Fibroblast of skin of scalp (primary cell): ENCODE results near the gene SFTPA2.
"Not testable (repeated sequence)": the region's sequence is repeated elsewhere in the genome, so short reads cannot be mapped to it uniquely, and the experiment has no call there.

Source experiments
- DNase-seq: peaks from one replicate; pipeline ENCODE4 v3.0.0-alpha.2; 2013

Gene SFTPA2

DNA sequence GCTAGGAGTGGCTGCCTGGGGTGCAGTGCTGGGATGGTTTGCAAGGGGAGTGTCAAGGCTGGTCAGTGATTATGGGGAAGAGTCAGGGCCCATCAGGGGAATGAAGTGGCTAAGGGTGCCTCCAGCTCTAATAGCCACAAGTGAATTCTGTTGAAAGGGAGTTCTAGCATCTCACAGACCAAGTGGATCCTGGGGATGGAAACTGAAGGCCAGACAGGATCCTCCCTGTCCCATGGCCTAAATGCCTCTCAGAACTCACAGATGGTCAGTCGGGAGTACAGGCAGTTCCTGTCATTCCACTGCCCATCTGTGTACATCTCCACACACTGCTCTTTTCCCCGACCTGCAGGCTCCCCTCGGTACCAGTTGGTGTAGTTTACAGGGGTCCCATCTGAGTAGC is 3.2 kb downstream of the SFTPA2 start:
- not testable (repeated sequence) for DNase-seq

DNA sequence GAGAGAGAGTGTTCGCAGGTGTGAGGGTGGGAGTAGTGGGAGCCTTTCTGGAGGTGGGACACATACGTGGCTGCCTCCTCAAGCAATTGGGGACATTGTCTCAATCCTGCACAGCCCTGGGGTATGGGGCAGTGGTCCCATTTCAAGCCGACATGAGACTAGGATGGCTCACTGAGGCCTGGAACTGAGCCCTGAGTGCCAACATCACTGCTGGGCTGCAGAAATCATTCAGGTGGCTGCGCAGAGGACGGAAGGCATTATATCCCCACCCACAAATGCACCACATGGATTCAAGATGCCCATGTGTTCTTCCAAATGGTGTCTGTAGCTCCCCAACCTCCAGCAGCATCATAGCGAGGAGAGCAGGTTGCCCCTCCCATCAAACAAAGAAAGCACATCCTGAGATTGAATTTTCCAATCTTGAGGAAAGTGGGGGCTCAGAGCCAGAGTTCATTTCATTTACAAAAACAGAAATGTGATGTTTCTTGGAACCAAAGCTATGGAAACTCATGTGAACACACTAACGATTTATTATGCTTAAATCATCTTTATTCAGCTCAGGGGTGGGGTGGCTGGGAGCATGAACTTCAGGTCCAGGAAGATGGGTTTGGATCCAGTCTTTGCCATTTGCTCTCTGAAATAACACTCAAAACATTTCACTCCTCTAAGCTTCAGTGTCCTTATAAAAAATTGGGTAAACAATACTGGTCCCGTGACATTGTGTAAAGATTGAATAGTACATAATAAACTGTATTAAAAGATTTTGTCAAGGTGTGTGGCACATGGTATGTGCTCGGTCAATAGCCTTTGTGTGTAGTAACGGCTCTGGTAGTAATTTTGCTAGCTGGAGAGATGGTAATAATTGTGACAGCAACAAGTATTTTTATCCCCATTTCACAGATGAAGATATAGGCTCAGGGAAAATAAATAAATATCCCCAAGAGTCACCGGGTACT is 4.6 kb downstream of the SFTPA2 start:
- DNase-seq: no peak

DNA sequence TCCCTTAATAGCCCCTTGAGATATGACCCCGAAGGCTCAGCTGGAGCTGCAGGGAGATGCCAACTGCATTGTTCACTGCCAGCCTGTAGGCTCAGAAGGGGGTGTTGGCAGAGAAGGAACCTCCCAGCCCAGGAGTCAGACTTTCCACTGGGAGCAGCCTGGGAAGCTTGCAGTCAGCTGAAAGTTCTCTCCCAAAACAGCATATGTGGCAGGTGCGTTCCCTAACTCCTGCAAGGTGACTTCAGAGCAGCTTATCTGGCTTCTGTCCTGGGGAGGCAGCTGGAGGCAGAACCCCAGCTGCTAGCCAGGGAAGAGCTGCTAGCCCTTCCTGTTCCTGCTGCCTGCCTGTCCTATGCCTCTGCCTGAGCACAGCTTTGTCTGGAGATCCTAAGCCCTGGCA is 8.1 kb downstream of the SFTPA2 start:
- DNase-seq: no peak

DNA sequence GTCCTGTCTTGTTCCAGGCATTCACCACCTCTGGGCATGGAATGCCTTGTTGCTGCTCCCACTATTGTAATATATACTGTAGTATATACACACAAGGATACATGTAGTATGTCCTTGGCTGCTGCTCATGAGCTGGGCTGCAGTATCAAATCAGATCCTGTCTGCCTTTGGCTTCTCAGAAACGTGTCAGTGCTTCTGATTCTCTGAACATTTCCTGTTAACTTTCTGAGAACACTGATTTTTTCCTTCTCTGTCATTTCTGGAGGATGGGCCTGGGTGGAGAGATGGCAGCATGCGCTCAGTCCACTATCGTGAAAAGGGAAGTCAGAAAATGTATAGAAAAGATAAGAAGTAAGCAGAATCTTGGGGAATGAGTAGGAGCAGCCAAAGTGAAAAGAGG is 12.2 kb downstream of the SFTPA2 start:
- DNase-seq: no peak

DNA sequence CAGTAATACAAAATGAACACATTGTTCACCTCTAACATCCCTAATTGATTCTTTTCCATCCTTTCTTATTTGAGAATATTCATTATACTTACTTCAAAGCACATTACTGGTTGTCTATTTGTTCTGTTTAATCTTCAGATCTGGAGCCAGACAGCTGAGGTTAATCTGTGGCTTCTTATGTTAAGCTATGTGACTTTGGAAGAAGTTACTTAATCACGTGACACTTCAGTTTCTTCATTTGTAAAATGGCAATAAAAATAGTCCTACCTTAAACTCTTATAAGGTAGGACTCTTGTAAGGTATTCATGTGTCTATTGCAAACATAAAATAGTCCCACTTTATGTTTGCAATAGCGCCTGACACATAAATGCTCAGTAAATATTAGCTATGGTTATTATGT is 13.1 kb downstream of the SFTPA2 start:
- not testable (repeated sequence) for DNase-seq

DNA sequence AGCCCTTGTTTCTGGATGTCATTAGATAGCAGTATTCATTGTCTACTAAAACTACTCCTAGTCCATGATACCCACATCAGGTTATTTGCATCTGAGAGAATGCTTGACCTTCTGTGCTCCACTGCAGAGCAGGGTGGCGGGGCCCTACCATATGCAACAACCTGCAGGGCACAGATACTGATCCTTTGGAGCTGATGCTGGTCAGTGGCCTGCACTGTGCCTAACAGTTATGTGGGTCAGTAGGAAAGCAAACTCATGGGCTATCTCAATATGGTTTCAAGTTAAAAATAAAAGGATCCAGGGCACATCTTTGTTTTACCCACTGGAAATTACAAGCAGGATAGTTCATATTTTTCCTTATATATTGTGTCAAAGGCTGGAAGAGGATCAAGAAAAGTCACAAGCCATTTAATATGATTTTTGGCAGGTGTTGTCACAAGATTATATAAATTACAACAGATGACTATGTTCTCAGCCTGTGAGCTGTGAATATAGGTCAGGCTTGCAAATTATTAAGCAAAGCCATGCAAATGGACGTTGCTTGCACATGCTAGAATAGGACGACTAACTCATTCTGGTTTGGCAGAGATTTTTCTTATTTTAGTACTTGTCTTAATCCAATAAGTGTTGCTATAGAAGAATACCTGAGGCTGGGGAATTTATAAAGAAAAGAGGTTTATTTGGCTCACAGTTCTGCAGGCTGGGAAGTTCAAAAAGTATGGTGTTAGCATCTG is 15.1 kb downstream of the SFTPA2 start:
- DNase-seq: not testable (repeated sequence)

DNA sequence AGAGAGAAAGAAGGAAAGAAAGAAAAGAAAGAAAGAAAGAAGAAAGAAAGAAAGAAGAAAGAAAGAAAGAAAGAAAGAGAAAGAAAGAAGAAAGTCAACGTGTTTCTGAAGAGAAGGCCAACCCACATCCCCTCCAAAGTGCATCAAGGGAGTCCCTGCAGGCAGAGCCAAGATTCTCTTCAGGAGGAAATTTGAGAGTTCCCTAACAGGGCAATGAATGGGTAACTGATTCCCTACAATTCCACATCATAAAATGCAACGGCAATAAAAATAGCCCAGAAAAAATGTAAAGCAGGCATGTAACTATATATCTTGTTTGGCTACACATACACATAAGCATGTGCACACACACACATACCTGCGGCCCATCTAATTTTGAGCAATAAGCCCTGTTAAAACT is 15.8 kb downstream of the SFTPA2 start:
- not testable (repeated sequence) for DNase-seq

DNA sequence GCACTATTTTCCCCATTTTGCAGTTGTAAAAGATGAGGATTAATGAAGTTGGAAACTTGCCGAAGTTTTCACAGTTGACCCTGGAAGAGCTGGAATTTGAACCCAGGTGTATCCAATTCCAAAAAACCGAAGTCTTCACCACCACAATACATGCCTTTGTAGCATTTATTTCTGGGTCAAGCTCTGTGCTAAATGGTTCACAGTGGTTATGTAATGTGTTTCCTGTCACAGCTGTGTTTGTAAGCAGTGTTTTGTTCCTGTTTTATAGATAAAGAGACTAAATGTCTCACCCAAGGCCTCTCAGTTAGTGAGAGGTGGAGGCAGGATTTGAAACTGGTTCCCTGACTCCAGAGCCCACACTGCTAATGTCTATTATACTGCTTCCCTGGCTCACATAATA is 17.6 kb downstream of the SFTPA2 start:
- DNase-seq: no peak

DNA sequence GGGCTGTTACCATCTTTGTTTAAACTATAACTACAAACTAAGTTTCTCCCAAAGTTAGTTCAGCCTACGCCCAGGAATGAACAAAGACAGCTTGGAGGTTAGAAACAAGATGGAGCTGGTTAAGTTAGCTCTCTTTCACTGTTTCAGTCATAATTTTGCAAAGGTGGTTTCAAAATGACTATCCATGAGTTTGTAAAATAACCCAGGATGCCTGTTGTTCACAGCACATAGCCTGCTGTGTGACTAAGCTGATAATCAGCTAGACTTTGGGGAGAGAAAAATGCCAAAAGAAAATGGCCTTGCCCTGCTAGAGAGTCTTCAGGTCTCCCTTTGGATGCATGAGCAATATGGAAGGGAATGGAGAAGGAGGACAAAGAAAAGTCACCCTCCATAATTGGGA is 19.3 kb downstream of the SFTPA2 start:
- DNase-seq: peak; percentile 20

DNA sequence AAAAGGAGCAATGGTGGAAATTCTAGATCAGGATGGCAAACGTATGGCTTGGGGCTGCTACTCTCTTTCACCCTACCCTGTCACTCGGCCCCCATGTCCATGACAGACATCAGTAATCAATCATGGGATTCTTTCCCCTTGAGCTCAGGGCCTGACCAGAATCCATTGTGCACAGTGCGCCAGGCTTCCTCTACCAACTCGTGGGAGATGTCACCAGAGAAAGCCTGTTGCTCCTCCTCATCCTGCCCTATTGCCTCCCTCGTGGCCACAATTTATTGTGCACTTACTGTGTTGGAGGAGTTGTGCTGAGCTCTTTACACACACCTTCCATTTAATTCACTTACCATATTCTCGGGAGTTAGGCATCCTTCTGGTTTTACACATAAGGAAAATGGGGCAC is 21.9 kb downstream of the SFTPA2 start:
- not testable (repeated sequence) for DNase-seq

DNA sequence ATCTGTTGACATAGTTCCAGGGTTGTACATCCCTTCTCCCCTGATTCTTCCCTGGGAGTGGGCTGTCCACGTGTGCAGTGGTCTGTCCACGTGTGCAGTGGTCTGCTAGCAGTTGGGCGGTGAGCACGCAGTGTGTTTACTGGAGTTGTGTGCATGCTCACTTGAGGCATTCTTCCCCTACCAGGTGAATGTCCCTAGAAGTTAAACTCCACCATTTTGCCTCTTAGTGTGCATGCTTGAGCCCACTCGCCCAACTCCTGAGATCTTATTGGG is 26.4 kb downstream of the SFTPA2 start:
- not testable (repeated sequence) for DNase-seq

DNA sequence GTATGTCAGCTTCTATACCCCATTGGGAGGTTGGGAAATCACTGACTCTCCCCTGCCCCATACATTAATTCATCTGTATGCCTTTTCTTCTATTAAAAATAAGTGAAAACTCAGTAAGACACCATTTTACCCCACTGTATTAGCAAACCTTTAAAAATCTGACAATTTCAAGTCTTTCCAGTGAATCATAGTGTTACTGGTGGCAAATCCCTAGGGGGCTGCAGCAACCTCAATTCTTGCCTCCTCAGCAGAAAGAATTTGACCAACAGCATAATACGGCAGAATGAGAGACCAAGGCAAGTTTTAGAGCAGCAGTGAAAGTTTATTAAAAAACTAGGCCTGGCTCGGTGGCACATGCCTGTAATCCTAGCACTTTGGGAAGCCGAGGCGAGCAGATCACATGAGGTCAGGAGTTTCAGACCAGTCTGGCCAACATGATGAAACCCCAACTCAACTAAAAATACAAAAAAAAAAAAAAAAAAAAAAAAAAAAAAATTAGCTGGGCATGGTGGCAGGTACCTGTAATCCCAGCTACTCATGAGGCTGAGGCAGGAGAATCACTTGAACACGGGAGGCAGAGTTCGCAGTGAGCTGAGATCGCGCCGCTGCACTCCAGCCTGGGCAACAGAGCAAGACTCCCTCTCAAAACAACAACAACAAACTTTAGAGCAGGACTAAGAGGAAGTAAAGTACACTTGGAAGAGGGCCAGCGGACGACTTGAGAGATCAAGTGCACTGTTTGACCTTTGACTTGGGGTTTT is 26.9 kb downstream of the SFTPA2 start:
- DNase-seq: peak; percentile 72

DNA sequence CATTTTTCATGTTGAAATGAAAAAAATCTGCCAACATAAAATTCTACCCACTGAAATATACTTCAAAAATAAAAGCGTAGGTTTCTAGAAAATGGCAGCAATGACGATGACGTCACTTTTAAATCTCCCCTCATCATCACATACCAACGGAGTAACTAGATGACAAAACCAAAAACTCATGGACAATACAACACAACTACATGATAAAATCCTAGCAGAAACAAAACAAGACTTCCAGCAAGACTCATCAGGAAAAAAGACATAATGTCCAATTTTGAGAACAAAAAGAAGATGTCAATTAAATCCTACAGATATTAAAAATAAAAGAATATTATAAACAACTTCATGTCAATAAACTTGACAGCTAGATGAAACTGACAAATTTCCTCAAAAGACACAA is 31.9 kb downstream of the SFTPA2 start:
- DNase-seq: not testable (repeated sequence)

DNA sequence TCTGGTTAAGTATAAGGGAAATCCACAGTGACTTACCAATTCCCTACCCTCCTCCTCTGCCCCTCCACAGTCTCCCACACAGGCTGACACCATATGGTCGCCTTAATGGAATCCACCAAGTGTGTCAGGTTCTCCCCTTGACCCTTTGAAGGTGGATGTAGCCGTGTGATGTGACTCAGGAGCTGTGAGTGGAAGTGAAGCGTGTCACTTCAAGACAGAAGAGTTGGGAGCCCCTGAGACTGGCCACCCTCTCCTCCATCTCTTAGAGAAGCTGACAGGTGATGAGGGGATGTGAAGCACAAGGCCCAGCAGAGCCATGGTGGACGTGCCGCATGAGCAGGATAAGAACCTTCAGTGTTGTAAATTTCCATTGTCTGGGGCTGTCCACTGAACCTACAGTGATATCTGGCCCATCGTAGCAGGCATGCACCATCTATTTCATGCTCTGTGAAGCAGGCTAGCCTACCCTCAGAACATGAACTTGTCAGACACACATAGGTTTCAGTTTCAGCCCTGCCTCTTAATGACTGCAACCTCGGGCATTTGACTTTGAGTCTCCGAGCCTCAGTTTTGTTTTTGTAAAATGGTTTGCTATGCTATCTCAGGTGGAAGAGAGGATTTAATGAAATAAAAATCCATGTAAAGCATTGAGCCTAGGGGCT is 35.0 kb downstream of the SFTPA2 start:
- not testable (repeated sequence) for DNase-seq

DNA sequence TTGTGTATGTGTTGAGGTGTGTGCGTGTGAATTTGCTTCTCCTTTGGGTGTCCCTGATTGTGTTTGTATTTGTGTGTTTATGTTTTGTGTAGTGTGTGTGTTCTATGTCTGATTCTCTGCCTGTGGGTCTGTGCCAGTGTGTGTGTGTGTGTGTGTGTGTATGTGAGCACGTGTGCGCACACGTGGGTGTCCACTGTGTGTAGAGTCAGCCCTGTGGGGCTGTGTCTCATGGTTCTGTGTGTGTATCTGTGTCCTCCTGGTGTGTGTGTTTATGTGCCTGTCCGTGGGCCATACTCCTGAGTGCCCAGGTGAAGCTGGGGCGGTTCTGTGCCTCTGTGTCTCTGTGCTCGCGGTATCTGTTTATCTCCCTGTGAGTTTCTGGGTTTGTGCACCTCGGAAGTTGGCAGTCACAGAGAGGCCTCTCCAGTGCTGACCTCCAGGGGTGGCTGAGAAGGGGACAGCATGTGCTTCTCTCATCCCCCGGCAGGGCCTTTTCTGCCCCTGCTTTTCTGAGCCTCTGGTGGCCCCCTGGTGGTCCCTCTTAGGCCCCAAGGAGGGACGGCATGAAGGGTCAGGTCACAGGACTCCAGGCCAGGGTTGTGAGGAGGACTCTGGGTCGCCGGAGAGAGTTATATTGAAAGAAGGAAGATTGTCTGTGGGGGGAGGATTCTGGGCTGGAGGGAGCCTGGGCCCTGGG is 36.9 kb downstream of the SFTPA2 start:
- DNase-seq: not testable (repeated sequence)

DNA sequence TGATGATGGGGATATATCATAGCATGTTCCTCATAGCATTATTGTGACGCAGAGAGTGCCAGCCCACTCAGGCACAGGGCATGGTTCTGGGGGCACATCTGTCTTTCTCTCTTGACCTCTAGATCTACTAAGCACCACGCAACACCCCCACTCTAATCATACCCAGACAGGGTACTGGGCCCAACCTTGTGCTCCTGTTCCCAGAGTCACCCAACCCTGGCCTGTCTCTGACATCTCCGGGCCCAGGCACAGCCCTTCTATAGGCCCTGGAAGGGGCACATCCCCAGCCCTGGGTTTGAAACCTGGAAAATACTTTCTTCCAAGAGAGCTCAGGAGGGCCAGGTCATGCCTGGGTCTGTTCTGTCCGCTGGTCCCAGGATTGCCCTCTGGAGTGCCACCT is 37.7 kb downstream of the SFTPA2 start:
- not testable (repeated sequence) for DNase-seq

DNA sequence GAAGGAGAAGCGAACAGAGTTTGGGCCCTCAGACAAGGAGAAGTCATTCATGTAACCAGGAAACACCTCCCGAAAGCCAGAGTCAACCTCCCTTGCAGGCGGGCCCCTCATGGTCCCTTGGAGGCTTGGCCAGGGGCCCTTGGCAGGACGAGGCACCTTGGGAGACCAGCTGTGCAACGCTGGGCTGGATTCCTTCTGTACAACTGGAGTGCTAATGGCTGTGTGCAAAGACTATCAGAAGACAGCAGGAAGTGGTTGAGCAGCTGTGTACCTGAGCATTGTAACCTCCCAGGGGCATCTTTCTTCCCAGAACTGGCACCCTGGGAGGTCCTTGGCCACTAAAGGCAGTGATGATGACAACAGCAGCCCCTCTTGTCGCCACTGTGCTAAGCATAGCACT is 38.5 kb downstream of the SFTPA2 start:
- not testable (repeated sequence) for DNase-seq

DNA sequence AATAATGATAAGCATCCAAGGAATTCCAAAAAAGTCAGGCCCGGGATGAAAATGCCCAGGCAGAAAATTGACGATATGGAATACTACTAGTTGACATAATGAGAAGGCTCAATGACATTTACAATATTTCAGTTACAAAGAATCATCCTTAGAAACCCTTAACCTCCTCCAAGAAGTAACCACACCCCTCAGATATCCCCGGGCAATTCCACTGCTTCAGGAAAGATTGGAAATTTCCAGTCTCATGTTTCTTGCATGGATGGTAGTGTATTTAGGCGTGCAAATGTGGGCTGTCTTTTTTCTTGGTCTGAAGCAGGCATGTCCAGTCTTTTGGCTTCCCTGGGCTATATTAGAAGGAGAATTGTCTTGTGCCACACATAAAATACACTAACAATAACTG is 42.6 kb downstream of the SFTPA2 start:
- not testable (repeated sequence) for DNase-seq

DNA sequence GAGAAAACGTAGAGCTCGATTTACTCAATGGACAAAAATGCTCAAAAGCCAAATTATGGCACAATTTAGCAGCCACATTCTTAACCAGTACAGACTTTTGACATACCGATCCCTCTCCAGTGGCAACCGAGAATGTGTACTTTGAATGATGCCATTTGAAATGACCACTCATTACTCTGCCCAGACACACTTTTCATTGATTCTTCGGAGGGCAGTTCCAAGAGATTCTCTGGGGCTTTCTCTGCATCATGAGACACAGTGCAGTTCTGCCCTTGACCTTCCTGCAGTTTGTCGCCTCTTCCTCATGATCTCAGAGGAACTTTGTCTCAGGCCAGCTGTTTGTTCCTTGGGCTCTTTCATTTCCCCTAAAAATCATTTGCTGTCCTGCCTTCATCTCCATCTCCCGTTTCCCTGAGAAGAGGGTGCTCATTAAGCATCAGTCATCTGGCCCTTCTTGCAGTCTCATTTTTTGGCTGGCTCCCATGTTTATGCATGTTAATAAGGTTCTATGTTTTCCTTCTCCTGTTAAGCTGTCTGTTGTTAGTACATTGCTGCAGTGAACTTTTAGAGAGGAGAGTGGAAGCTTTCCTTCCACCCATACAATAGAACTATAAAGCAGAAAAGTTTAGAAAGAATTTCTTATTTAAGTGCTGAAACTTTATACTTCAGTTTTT is 43.5 kb downstream of the SFTPA2 start:
- DNase-seq: peak; percentile 35

DNA sequence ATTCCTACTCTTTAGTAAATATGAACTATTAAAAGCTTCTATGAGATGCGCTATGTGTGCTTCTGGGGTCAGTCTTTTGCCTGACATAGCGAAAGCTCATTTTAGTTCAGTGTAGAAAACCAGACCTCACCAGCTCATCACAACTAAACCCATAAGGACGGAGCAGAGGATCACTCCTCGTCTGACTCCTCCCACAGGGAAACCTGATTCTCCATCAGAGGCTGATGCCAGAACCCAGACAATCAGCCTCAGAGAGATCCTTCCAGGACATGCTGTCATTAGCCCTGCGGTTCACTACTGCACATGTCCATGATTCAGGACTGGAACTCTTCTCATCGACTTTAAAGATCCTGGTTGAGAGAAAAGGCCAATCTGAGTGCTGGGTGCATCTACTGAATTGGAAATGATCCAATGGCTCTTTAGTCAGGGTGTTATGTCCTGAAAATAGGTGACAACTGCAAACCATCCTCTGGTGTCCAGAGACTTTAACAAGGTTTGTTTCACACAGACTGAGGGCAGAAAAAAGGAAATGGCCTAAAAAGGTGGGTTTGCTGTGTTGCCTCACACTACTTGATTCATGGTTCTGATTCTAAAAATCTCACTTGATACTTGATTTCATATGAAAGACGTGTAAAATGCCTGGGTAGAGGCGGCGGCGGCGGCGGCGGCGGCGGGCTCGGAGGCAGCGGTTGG is 48.2 kb downstream of the SFTPA2 start, which contains the start of gene EIF5AL1:
TSS of gene EIF5AL1 (plus strand) at position 643 of the 693 bp plus-strand sequence. CDS start 117 bp downstream, outside the sequence.
- DNase-seq: not testable (repeated sequence)
